Smooth muscle cell (in vitro differentiated cells): ENCODE measurements around the gene FXYD7. TPM values are rescaled to one million over a fixed set of nuclear protein-coding genes. Genes with fewer than 3 reads are reported as not detected.
A peak's percentile ranks its signal among the peaks of the same experiment; 100 is the strongest.

Experiments
- DNase-seq: peaks from one replicate; lab custom pipeline; 2025; ENCODE audit not compliant: unreplicated experiment; lab: John Stamatoyannopoulos, UW
- H2AFZ ChIP-seq: fragments of 200-600 bp; sonication (generic); 2 replicates; pipeline ENCODE4 v1.6.0; 2016; ENCODE audit warnings: antibody characterized with exemption, low read depth, mild to moderate bottlenecking
- H3F3A ChIP-seq: fragments of 200-600 bp; sonication (generic); 2 replicates; pipeline ENCODE4 v1.6.0; 2017; ENCODE audit warnings: antibody characterized with exemption, low read depth
- H3K27ac ChIP-seq: fragments of 200-600 bp; sonication (generic); 2 replicates; pipeline ENCODE4 v1.5.1; 2016; ENCODE audit warnings: low read depth, mild to moderate bottlenecking
- H3K27me3 ChIP-seq: fragments of 200-600 bp; sonication (generic); 2 replicates; pipeline ENCODE4 v1.6.1; 2016; ENCODE audit warnings: low read depth, mild to moderate bottlenecking
- H3K36me3 ChIP-seq: fragments of 200-600 bp; sonication (generic); 2 replicates; pipeline ENCODE4 v1.5.1; 2016; ENCODE audit warnings: low read depth
- H3K4me1 ChIP-seq: fragments of 200-600 bp; sonication (generic); 2 replicates; pipeline ENCODE4 v1.5.1; 2016; ENCODE audit warnings: low read depth
- H3K4me2 ChIP-seq: fragments of 200-600 bp; sonication (generic); 2 replicates; pipeline ENCODE4 v1.6.0; 2016; ENCODE audit warnings: mild to moderate bottlenecking
- H3K4me3 ChIP-seq: fragments of 200-600 bp; sonication (generic); 2 replicates; pipeline ENCODE4 v1.5.1; 2016; ENCODE audit warnings: mild to moderate bottlenecking
- H3K79me2 ChIP-seq: fragments of 200-600 bp; sonication (generic); 2 replicates; pipeline ENCODE4 v1.6.0; 2016; ENCODE audit warnings: low read depth, mild to moderate bottlenecking
- H3K9ac ChIP-seq: fragments of 200-600 bp; sonication (generic); 2 replicates; pipeline ENCODE4 v1.6.0; 2016; ENCODE audit warnings: low read depth
- H3K9me3 ChIP-seq: fragments of 200-600 bp; sonication (generic); replicated peaks from 2 replicates; pipeline ENCODE4 v1.5.1; 2016; ENCODE audit warnings: low read depth
- H4K20me1 ChIP-seq: fragments of 200-600 bp; sonication (generic); 2 replicates; pipeline ENCODE4 v1.6.0; 2016; ENCODE audit warnings: low read depth
- WGBS: methylation state at CpG from one replicate; pipeline ENCODE4 v1.1.7; 2016; ENCODE audit warnings: low lambda C conversion rate; 5-methylcytosine and 5-hydroxymethylcytosine counted together
- polyA plus RNA-seq: library from polyadenylated mRNA; unstranded; fragments of >200 nt; fragmentation: Nextera tagmentation; extraction: Ambion mirVana; gene quantifications from 2 replicates; pipeline ENCODE4 v1.2.1, GENCODE V29; 2016
- total RNA-seq: library from RNA; depleted of rRNA; stranded (reverse); fragments of >200 nt; gene quantifications from 2 replicates; pipeline ENCODE4 v1.2.3, GENCODE V29; 2014
- TF ChIP-seq, protein P1 (sequence below): fragments of 200-600 bp; sonication (generic); IDR thresholded peaks from 2 replicates; pipeline ENCODE4 v1.5.1; 2017; ENCODE audit warnings: borderline replicate concordance, mild to moderate bottlenecking, antibody characterized with exemption; ENCODE audit not compliant: insufficient read depth, poor library complexity, severe bottlenecking

FXYD7 gene
- total and polyA plus RNA-seq, 2 experiments from 2014 or later, result not detected

DNA sequence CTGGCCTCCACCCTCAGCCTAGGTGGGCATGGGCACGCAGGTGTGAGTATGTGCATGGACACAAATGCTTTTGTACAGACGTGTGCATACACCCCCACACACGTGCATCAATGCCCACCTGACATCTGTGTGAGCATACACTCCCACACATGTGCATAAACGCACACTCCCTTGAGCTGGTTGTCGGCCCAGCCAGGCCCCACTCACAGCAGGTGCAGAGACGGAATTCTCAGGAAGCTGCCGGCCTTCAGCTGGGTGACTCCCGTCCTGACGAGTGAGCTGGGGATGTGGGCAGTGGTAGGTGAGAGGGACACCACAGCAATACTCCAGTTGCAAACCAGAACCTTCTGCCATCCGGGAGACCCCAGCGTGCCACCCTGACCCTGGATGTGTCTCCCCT is 9.2 kb upstream of the FXYD7 start:
- Histone ChIP-seq H3K36me3 (no peaks in the 10 kb centered on the region), H3K9me3 (no peaks in the 10 kb centered on the region), H3K4me2 (no peak overlapping the region), H3K9ac (no peak overlapping the region), H3K27me3 (no peaks in the 10 kb centered on the region), H4K20me1 (no peaks in the 10 kb centered on the region), H2AFZ (no peak overlapping the region), H3K4me1 (peaks cover 14% of the 10 kb centered on the region), H3K4me3 (no peak overlapping the region), H3K79me2 (no peaks in the 10 kb centered on the region), H3F3A (no peaks in the 10 kb centered on the region), H3K27ac (no peak overlapping the region)
- TF ChIP-seq, protein P1, sequence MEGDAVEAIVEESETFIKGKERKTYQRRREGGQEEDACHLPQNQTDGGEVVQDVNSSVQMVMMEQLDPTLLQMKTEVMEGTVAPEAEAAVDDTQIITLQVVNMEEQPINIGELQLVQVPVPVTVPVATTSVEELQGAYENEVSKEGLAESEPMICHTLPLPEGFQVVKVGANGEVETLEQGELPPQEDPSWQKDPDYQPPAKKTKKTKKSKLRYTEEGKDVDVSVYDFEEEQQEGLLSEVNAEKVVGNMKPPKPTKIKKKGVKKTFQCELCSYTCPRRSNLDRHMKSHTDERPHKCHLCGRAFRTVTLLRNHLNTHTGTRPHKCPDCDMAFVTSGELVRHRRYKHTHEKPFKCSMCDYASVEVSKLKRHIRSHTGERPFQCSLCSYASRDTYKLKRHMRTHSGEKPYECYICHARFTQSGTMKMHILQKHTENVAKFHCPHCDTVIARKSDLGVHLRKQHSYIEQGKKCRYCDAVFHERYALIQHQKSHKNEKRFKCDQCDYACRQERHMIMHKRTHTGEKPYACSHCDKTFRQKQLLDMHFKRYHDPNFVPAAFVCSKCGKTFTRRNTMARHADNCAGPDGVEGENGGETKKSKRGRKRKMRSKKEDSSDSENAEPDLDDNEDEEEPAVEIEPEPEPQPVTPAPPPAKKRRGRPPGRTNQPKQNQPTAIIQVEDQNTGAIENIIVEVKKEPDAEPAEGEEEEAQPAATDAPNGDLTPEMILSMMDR, result no peak
- DNase-seq, result no peak
- WGBS, result 86% methylated on average over 11 of the region's 11 CpGs

DNA sequence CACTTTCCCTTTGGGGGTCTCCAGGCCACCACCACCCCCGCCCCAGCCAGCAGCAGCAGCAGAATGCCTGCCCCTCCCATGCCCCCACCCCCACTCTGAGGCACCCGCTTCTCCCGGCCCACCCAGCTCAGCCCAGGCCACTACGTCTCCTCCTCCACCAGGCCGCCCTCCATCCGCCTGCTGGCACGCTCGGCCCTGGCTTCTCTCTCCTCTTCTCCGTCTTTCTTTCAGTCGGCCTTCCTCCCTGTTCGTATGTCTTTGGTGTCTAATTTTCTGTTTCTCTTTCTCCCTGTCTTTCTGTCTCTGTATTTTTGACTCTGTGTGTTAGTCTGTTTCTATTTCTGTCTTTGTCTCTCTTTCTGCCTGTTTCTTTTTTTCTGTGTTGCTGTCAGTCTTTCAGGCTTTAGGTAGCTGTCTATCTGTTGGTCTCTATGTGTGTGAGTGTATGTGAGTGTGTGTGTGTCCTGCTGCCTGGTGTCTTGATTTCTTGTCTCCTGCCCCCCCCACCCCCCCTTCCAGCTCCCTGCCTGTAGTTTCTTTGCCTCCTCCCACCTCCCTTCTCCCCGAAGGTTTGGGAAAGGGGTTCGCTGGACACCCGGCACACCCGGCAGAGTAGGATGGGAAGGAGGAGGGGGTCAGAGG is 8.3 kb upstream of the FXYD7 start, which contains the start of gene LGI4:
TSS of gene LGI4 (minus strand) at position 459 of the 642 bp plus-strand sequence. CDS start at position 80, 379 bp downstream.
- H3K27me3 ChIP-seq, result no peaks in the 10 kb centered on the region
- H4K20me1 ChIP-seq, result no peaks in the 10 kb centered on the region
- H3K9me3 ChIP-seq, result no peaks in the 10 kb centered on the region
- no peak within 1 kb of the TSS for H3K27ac ChIP-seq
- H3F3A ChIP-seq, result no peaks in the 10 kb centered on the region
- no peak within 1 kb of the TSS for H2AFZ ChIP-seq
- no peaks in the 10 kb centered on the region for H3K79me2 ChIP-seq
- no peaks in the 10 kb centered on the region for H3K36me3 ChIP-seq
- peaks cover 16% of the 10 kb centered on the region for H3K4me1 ChIP-seq
- H3K9ac ChIP-seq, result no peak within 1 kb of the TSS
- H3K4me3 ChIP-seq, result no peak within 1 kb of the TSS
- no peak for DNase-seq
- TF ChIP-seq, protein P1, result no peak
- 43% methylated on average over 10 of the region's 15 CpGs for WGBS
- H3K4me2 ChIP-seq, result peak within 1 kb of the TSS; percentile 65

DNA sequence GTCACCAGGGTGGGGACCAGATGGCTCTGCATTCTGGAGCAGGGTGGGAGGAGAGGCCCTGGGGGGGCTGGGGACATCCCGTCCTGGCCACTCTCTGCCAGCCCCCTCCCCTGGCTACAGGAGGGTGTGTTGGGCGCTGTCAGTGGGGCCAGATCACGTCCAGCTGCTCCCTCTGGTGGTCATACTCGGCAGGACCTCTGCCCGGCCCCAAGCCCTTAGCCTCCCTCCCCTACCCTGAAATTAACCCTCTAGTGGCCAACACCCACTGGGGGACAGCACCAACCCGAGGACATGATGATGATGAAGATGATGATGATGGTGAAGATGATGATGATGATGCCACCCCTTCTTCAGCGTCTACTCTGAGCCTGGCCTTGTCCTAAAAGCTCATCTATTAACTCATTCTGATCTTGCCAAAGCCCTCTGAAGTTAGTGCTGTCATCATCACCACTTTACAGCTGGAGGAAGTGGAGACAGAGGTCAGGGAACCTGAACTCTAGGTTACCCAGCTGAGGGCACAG is 7.6 kb upstream of the FXYD7 start:
- 1% methylated on average over 5 of the region's 7 CpGs for WGBS
- Histone ChIP-seq H3K36me3 (no peaks in the 10 kb centered on the region), H3K4me3 (no peak overlapping the region), H4K20me1 (no peaks in the 10 kb centered on the region), H3K4me2 (peak overlapping the region; percentile 65), H3K27me3 (no peaks in the 10 kb centered on the region), H3K79me2 (no peaks in the 10 kb centered on the region), H3K4me1 (peaks cover 16% of the 10 kb centered on the region), H3K9me3 (no peaks in the 10 kb centered on the region), H2AFZ (no peak overlapping the region), H3K27ac (no peak overlapping the region), H3F3A (no peaks in the 10 kb centered on the region), H3K9ac (no peak overlapping the region)
- TF ChIP-seq, protein P1, result peak; percentile 87
- peak; percentile 20 for DNase-seq

DNA sequence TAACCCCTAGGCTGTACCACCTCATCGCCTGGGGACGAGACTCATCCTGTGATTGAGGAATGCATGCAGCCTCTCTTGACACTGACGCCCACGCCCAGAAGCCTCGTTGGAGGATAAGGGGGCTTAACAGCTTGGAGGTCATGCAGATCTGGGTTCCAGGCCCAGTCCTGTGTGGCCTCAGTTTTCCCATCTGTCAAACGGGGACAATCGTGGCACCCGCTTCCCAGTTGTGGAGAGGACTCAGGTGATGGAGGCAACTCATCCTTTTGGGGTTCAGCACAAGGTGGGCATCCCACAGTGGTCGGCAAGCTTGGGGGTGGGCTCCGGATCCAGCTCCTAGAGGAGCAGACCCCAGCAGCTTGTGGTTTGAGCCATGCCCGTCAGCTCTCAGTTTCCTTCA is 6.8 kb upstream of the FXYD7 start:
- no peak overlapping the region for H3K27ac ChIP-seq
- no peak overlapping the region for H2AFZ ChIP-seq
- H3K4me3 ChIP-seq, result no peak overlapping the region
- 76% methylated on average over 11 of the region's 11 CpGs for WGBS
- no peaks in the 10 kb centered on the region for H3K36me3 ChIP-seq
- H3K9ac ChIP-seq, result no peak overlapping the region
- no peaks in the 10 kb centered on the region for H4K20me1 ChIP-seq
- no peaks in the 10 kb centered on the region for H3K27me3 ChIP-seq
- DNase-seq, result no peak
- peaks cover 20% of the 10 kb centered on the region for H3K4me1 ChIP-seq
- no peaks in the 10 kb centered on the region for H3K9me3 ChIP-seq
- H3K79me2 ChIP-seq, result no peaks in the 10 kb centered on the region
- H3F3A ChIP-seq, result no peaks in the 10 kb centered on the region
- no peak overlapping the region for H3K4me2 ChIP-seq
- TF ChIP-seq, protein P1, result no peak
